Upper lobe of left lung (tissue), 4 donors: ENCODE data around the gene PBX3.

Experiments used
- EP300 ChIP-seq, 4 donors: sonication (generic); formaldehyde crosslinking; IDR thresholded peaks; one replicate each; pipeline ENCODE4 v1.5.1; 2017; ENCODE audit warnings: antibody characterized with exemption in 4 of 4, control low read depth in 2 of 4
- POLR2A ChIP-seq, 4 donors: fragments of 450-650 bp; IDR thresholded peaks; one replicate each; pipeline ENCODE4 v1.5.1; 2016 to 2017; ENCODE audit warnings: antibody characterized with exemption in 4 of 4, mild to moderate bottlenecking in 2 of 4
- POLR2AphosphoS5 ChIP-seq, 2 donors: sonication (generic); formaldehyde crosslinking; IDR thresholded peaks; one replicate each; pipeline ENCODE4 v1.5.1; 2017; ENCODE audit warnings: antibody characterized with exemption in 2 of 2
- TF ChIP-seq, protein P1 (sequence below), 6 experiments: fragments of 450-650 bp in 4 of 6; fragments of 200-600 bp in 2 of 6; sonication (generic) in 2 of 6; IDR thresholded peaks; one replicate each; pipeline ENCODE4 v1.5.1; 2016 to 2019; ENCODE audit warnings: antibody characterized with exemption in 6 of 6

DNA sequence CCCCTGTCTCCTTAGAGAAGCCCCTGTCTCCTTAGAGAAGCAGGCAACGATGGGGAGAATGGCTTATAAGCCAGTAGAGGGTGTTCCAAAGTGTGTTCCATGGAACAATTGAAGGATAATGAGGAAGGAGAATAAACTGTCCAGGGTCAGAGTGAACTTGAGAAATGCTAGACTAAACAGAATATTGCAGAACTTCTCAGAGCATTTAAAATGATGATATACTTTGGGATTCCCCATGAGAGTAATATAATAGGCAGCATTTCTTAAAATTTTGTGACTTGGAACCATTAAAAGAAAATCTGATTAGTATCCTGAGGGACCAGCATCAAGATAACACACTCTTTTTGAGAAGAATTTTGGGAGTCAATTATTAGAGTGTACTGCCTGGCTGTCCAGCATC lies 116.8 kb downstream of the PBX3 start:
- TF ChIP-seq POLR2A (IDR thresholded peaks at IDR 0.05) (no peak), EP300 (IDR thresholded peaks at IDR 0.05) (no peak), POLR2AphosphoS5 (IDR thresholded peaks at IDR 0.05) (no peak)
- TF ChIP-seq, protein P1, sequence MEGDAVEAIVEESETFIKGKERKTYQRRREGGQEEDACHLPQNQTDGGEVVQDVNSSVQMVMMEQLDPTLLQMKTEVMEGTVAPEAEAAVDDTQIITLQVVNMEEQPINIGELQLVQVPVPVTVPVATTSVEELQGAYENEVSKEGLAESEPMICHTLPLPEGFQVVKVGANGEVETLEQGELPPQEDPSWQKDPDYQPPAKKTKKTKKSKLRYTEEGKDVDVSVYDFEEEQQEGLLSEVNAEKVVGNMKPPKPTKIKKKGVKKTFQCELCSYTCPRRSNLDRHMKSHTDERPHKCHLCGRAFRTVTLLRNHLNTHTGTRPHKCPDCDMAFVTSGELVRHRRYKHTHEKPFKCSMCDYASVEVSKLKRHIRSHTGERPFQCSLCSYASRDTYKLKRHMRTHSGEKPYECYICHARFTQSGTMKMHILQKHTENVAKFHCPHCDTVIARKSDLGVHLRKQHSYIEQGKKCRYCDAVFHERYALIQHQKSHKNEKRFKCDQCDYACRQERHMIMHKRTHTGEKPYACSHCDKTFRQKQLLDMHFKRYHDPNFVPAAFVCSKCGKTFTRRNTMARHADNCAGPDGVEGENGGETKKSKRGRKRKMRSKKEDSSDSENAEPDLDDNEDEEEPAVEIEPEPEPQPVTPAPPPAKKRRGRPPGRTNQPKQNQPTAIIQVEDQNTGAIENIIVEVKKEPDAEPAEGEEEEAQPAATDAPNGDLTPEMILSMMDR (IDR thresholded peaks at IDR 0.05), result no peak
